SHP77 treated with DMSO at 0.1 percent for 48 hours (cell line): Measurements from ENCODE around the gene FKBP4.

Experiments
- DNase-seq: peaks from one replicate; lab custom pipeline; 2025; lab: John Stamatoyannopoulos, UW

Gene FKBP4

GRCh38 chr12:2813214-2814185 lies 18.7 kb downstream of the FKBP4 start:
- DNase-seq, result no peak

- DNase-seq, result no peak
Observed at GRCh38 chr12:2819810-2820209, 25.0 kb downstream of the FKBP4 start.

- no peak for DNase-seq
Observed at GRCh38 chr12:2820432-2820831, 25.7 kb downstream of the FKBP4 start.

- no peak for DNase-seq
Observed at GRCh38 chr12:2823483-2823882, 28.7 kb downstream of the FKBP4 start.

GRCh38 chr12:2824541-2824940 lies 29.8 kb downstream of the FKBP4 start:
- DNase-seq, result no peak

GRCh38 chr12:2825132-2825531 lies 30.4 kb downstream of the FKBP4 start:
- no peak for DNase-seq

- DNase-seq, result no peak
Observed at GRCh38 chr12:2826036-2826435, 31.3 kb downstream of the FKBP4 start.

GRCh38 chr12:2826721-2827515 lies 32.1 kb downstream of the FKBP4 start:
- DNase-seq, result no peak

GRCh38 chr12:2829275-2829674 lies 34.5 kb downstream of the FKBP4 start:
- no peak for DNase-seq

- DNase-seq, result no peak
Observed at GRCh38 chr12:2832550-2833127, 37.9 kb downstream of the FKBP4 start.

- DNase-seq, result no peak
Observed at GRCh38 chr12:2833327-2833726, 38.6 kb downstream of the FKBP4 start.

- DNase-seq, result no peak
Observed at GRCh38 chr12:2833810-2834209, 39.0 kb downstream of the FKBP4 start.

GRCh38 chr12:2834581-2835491 lies 40.1 kb downstream of the FKBP4 start, which contains the start of gene NRIP2:
NRIP2 (minus strand) TSS chr12:2835035; CDS start chr12:2834983, 52 bp downstream.
- DNase-seq, result no peak

- no peak for DNase-seq
Observed at GRCh38 chr12:2835691-2836403, 41.1 kb downstream of the FKBP4 start.

- no peak for DNase-seq
Observed at GRCh38 chr12:2836574-2836973, 41.8 kb downstream of the FKBP4 start.

GRCh38 chr12:2841056-2841650 lies 46.4 kb downstream of the FKBP4 start:
- DNase-seq, result no peak

- DNase-seq, result no peak
Observed at GRCh38 chr12:2842948-2843347, 48.2 kb downstream of the FKBP4 start.

GRCh38 chr12:2844786-2845185 lies 50.0 kb downstream of the FKBP4 start:
- no peak for DNase-seq

- DNase-seq, result no peak
Observed at GRCh38 chr12:2845280-2845679, 50.5 kb downstream of the FKBP4 start.

- no peak for DNase-seq
Observed at GRCh38 chr12:2851931-2852330, 57.2 kb downstream of the FKBP4 start.
